Body of pancreas (tissue), 4 donors: Measurements from ENCODE around the gene CAMK2A. TPM values are rescaled to one million over a fixed set of nuclear protein-coding genes. Genes with fewer than 3 reads are reported as not detected.

Source experiments
- ATAC-seq: fragments of 150-250 bp; one replicate; pipeline ENCODE4 v1.9.1; 2016
- DNase-seq, 4 donors: peaks; one replicate each; pipeline ENCODE4 v3.0.0-alpha.2; 2019
- H3K27ac ChIP-seq, 4 donors: fragments of 200-600 bp; sonication (generic); 1 replicate in 3 of 4; 2 replicates in 1 of 4; pipeline versions ENCODE4 v1.5.1 to v1.6.1; 2016 to 2019; ENCODE audit warnings: mild to moderate bottlenecking in 1 of 4, mixed read lengths in 1 of 4, moderate library complexity in 1 of 4
- H3K27me3 ChIP-seq, 2 donors: fragments of 200-600 bp; sonication (generic); one replicate each; pipeline ENCODE4 v1.6.0; 2016; ENCODE audit warnings: mild to moderate bottlenecking in 1 of 2
- H3K36me3 ChIP-seq, 2 donors: fragments of 200-600 bp; sonication (generic); replicated peaks in 1 of 2; 2 replicates each; pipeline ENCODE4 v1.5.1; 2016; ENCODE audit warnings: low read depth in 2 of 2; ENCODE audit not compliant: insufficient read depth in 1 of 2
- H3K4me1 ChIP-seq: fragments of 200-600 bp; sonication (generic); one replicate; pipeline ENCODE4 v1.6.0; 2016
- H3K4me3 ChIP-seq, 2 donors: fragments of 200-600 bp; sonication (generic); 1 replicate in 1 of 2; 2 replicates in 1 of 2; pipeline ENCODE4 v1.5.1; 2016 to 2019
- H3K9me3 ChIP-seq, 3 donors: fragments of 200-600 bp; sonication (generic); 1 replicate in 2 of 3; 2 replicates in 1 of 3; pipeline ENCODE4 v1.5.1; 2016
- CTCF ChIP-seq, 7 experiments: fragments of 450-650 bp in 4 of 7; fragments of 200-600 bp in 3 of 7; sonication (generic) in 3 of 7; IDR thresholded peaks; one replicate each; pipeline ENCODE4 v1.5.1; 2016 to 2019; ENCODE audit warnings: antibody characterized with exemption in 7 of 7
- POLR2A ChIP-seq, 3 donors: fragments of 450-650 bp; IDR thresholded peaks; one replicate each; pipeline ENCODE4 v1.6.1; 2016; ENCODE audit warnings: antibody characterized with exemption in 3 of 3, mild to moderate bottlenecking in 2 of 3
- WGBS, 2 donors: methylation state at CpG; one replicate each; pipeline ENCODE4 v1.1.5; 2017; 5-methylcytosine and 5-hydroxymethylcytosine counted together
- intact Hi-C: fragments of 100-400 bp; cut with DNase I; formaldehyde crosslinking; loops from one replicate; pipeline ENCODE4 v1.15.1; 2023
- total RNA-seq, 2 donors: library from RNA; depleted of rRNA; stranded (reverse); fragments of >200 nt; gene quantifications; one replicate each; pipeline ENCODE4 v1.1.0, GENCODE V29; 2016

CAMK2A gene
- total RNA-seq, 2 donors from 2014 or later, result 0.26 TPM; not detected in 1

GRCh38 chr5:150204590-150204960, 85.0 kb downstream of the CAMK2A start:
- ATAC-seq (no peak), DNase-seq (no peak)
- H3K36me3 ChIP-seq, result no peaks in the 10 kb centered on the region
- H3K27ac ChIP-seq, result no peak overlapping the region
- no peak overlapping the region for H3K4me3 ChIP-seq
- no peaks in the 10 kb centered on the region for H3K27me3 ChIP-seq
- no peaks in the 10 kb centered on the region for H3K9me3 ChIP-seq
- TF ChIP-seq CTCF (IDR thresholded peaks at IDR 0.05) (no peak), POLR2A (IDR thresholded peaks at IDR 0.05) (no peak)
- WGBS, 2 donors, result 86 to 90% methylated on average over 9 to 13 of the region's 13 CpGs
- intact Hi-C loops, result no loop called here
- no peaks in the 10 kb centered on the region for H3K4me1 ChIP-seq

- intact Hi-C loops, result no loop called here
- Histone ChIP-seq H3K9me3 (no peaks in the 10 kb centered on the region), H3K4me3 (no peak overlapping the region), H3K27ac (no peak overlapping the region), H3K36me3 (no peaks in the 10 kb centered on the region), H3K4me1 (no peaks in the 10 kb centered on the region), H3K27me3 (no peaks in the 10 kb centered on the region)
- ATAC-seq (no peak), DNase-seq (no peak)
- TF ChIP-seq POLR2A (IDR thresholded peaks at IDR 0.05) (no peak), CTCF (IDR thresholded peaks at IDR 0.05) (no peak)
- 80 to 81% methylated on average over 7 to 12 of the region's 12 CpGs for WGBS, 2 donors
These were observed 85.6 kb downstream of the CAMK2A start for GRCh38 chr5:150203832-150204589.

- H3K9me3 ChIP-seq, result no peaks in the 10 kb centered on the region
- 90 to 93% methylated on average over 9 to 10 of the region's 10 CpGs for WGBS, 2 donors
- ATAC-seq, result no peak
- intact Hi-C loops, result no loop called here
- TF ChIP-seq POLR2A (IDR thresholded peaks at IDR 0.05) (no peak), CTCF (IDR thresholded peaks at IDR 0.05) (no peak)
- H3K4me1 ChIP-seq, result no peaks in the 10 kb centered on the region
- H3K4me3 ChIP-seq, result no peak overlapping the region
- H3K27ac ChIP-seq, result no peak overlapping the region
- H3K36me3 ChIP-seq, result no peaks in the 10 kb centered on the region
- H3K27me3 ChIP-seq, result no peaks in the 10 kb centered on the region
- DNase-seq, result no peak
These were observed 87.1 kb downstream of the CAMK2A start for GRCh38 chr5:150202501-150202900.

- Histone ChIP-seq H3K9me3 (no peaks in the 10 kb centered on the region), H3K4me3 (no peak overlapping the region), H3K36me3 (no peaks in the 10 kb centered on the region), H3K4me1 (peaks cover 6% of the 10 kb centered on the region), H3K27me3 (no peaks in the 10 kb centered on the region), H3K27ac (no peak overlapping the region)
- DNase-seq (no peak), ATAC-seq (no peak)
- intact Hi-C loops, result no loop called here
- 82 to 100% methylated on average over 1 of the region's 1 CpG for WGBS, 2 donors
- TF ChIP-seq CTCF (IDR thresholded peaks at IDR 0.05) (no peak), POLR2A (IDR thresholded peaks at IDR 0.05) (no peak)
These were observed 92.1 kb downstream of the CAMK2A start for GRCh38 chr5:150197476-150197875.

- 93 to 100% methylated on average over 1 to 16 of the region's 16 CpGs for WGBS, 2 donors
- ATAC-seq, result no peak
- Histone ChIP-seq H3K4me1 (peaks cover 6% of the 10 kb centered on the region), H3K27ac (no peak overlapping the region), H3K36me3 (no peaks in the 10 kb centered on the region), H3K9me3 (no peaks in the 10 kb centered on the region), H3K4me3 (no peak overlapping the region), H3K27me3 (no peaks in the 10 kb centered on the region)
- TF ChIP-seq CTCF (IDR thresholded peaks at IDR 0.05) (no peak), POLR2A (IDR thresholded peaks at IDR 0.05) (no peak)
- DNase-seq, result no peak
- intact Hi-C loops, result no loop called here
These were observed 92.6 kb downstream of the CAMK2A start for GRCh38 chr5:150196986-150197385.
